Duodenal mucosa (tissue), 2 donors: ENCODE measurements around the gene FAM210B.
"Not testable (repeated sequence)": the region's sequence is repeated elsewhere in the genome, so short reads cannot be mapped to it uniquely, and the experiment has no call there.

Experiments used
- H3K27ac ChIP-seq: one replicate; pipeline ENCODE4 v1.7.0; 2013; ENCODE audit warnings: low read depth, low read length
- H3K27me3 ChIP-seq, 2 donors: one replicate each; pipeline ENCODE4 v1.7.0; 2013; ENCODE audit warnings: low read length in 2 of 2, control low read depth in 1 of 2; ENCODE audit not compliant: insufficient read depth in 2 of 2, control insufficient read depth in 1 of 2
- H3K36me3 ChIP-seq, 2 donors: one replicate each; pipeline ENCODE4 v1.7.0; 2013; ENCODE audit warnings: low read length in 2 of 2, control low read depth in 1 of 2; ENCODE audit not compliant: insufficient read depth in 2 of 2, control insufficient read depth in 1 of 2
- H3K4me1 ChIP-seq, 2 donors: one replicate each; pipeline ENCODE4 v1.7.0; 2013; ENCODE audit warnings: low read length in 2 of 2, control low read depth in 1 of 2; ENCODE audit not compliant: insufficient read depth in 2 of 2, control insufficient read depth in 1 of 2
- H3K4me3 ChIP-seq, 2 donors: one replicate each; pipeline ENCODE4 v1.7.0; 2013; ENCODE audit warnings: low read length in 2 of 2, low read depth in 1 of 2
- H3K9ac ChIP-seq, 2 donors: one replicate each; pipeline ENCODE4 v1.7.0; 2013; ENCODE audit warnings: low read length in 2 of 2, low read depth in 1 of 2
- H3K9me3 ChIP-seq, 2 donors: one replicate each; pipeline ENCODE4 v1.7.0; 2013; ENCODE audit warnings: low read length in 2 of 2, control low read depth in 1 of 2; ENCODE audit not compliant: control insufficient read depth in 1 of 2

FAM210B gene

DNA sequence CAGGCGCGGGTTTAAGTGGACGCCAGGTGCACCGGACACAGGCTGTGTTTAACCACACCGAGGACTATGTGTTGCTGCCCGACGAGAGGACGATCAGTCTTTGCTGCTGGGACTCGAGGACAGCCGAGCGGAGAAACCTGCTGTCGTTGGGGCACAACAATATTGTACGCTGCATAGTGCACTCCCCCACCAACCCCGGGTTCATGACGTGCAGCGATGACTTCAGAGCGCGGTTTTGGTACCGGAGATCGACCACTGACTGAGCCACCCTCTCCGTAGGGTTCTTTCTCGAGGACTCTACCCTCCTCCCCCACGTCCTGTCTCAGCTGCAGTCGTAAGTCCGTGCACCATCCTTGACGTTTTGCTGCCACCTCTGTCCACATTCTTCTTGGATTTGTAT, 44.7 kb downstream of the FAM210B start:
- H3K9me3 ChIP-seq, result no peaks in the 10 kb centered on the region

DNA sequence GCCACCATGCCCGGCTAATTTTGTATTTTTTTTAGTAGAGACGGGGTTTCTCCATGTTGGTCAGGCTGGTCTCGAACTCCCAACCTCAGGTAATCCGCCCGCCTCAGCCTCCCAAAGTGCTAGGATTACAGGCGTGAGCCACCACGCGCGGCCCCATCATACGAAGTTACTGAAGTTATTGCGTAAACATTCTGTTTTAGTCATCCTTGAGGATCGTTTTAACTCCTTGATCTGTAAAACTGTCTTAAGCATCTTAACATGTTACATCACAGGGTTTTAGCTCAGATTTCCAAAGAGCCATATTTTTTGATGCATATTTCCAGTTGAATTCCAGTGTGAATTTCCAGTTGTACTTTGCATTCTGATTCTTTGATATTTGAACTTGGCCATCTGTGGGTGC, 46.6 kb downstream of the FAM210B start:
- H3K9ac ChIP-seq, H3K4me3 ChIP-seq: not testable (repeated sequence)

More for the DNA sequence above, 44.7 kb downstream of the FAM210B start:
- Histone ChIP-seq H3K27me3 (no peaks in the 10 kb centered on the region), H3K4me1 (no peaks in the 10 kb centered on the region), H3K9ac (no peak overlapping the region), H3K4me3 (no peak overlapping the region), H3K27ac (no peak overlapping the region), H3K36me3 (peaks cover 36 to 73% of the 10 kb centered on the region in 2 donors)

DNA sequence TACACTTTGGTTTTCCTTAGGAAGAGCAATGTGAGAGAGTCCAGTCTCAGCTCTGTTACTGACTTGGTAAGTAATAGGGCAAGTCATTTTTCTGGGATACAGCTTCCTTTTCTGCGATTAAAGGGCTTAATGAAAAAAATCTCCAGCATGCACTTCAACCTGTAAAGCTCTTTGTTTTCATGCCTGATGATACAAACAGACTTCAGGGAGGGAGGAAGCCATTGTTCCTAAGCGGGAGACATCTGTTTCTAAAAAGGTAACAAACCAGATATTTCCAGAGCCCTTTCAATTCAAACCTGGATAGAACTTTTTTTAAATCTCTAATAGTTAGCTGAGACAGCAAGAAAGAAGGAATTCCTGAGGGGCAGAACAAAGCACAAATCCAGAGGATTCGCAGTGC, 48.1 kb downstream of the FAM210B start:
- Histone ChIP-seq H3K9me3 (no peaks in the 10 kb centered on the region), H3K4me1 (peaks cover 6 to 9% of the 10 kb centered on the region in 2 donors), H3K27ac (no peak overlapping the region)

More for the DNA sequence above, 46.6 kb downstream of the FAM210B start:
- H3K9me3 ChIP-seq, H3K27me3 ChIP-seq, H3K27ac ChIP-seq, H3K4me1 ChIP-seq: not testable (repeated sequence)
- H3K36me3 ChIP-seq, result peaks cover 28 to 64% of the 10 kb centered on the region in 2 donors

DNA sequence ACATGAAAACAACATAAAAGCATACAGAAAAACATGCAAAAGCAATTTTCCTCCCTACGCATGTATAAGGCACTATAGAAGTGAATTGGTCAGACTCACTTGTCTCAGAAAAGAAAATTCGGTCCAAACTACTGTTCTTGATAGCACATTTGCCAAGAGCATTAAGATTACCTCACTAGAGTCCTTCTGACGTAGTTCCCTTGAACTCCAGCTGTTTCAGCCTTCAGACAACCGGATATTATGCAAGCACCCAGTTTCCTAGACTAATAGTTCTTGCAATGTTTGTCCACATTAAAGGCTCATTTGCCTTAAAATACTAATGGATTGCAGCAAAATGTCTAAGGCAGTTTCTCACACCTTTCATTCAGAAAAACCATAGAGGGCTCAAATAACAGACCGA, 50.7 kb downstream of the FAM210B start:
- no peak overlapping the region for H3K4me3 ChIP-seq
- H3K36me3 ChIP-seq, result peaks cover 9 to 38% of the 10 kb centered on the region in 2 donors
- no peaks in the 10 kb centered on the region for H3K9me3 ChIP-seq
- H3K27me3 ChIP-seq, result no peaks in the 10 kb centered on the region
- H3K9ac ChIP-seq, result no peak overlapping the region
- peaks cover 10% of the 10 kb centered on the region in 2 donors for H3K4me1 ChIP-seq
- H3K27ac ChIP-seq, result no peak overlapping the region

More for the DNA sequence above, 48.1 kb downstream of the FAM210B start:
- no peak overlapping the region for H3K4me3 ChIP-seq
- peaks cover 22 to 55% of the 10 kb centered on the region in 2 donors for H3K36me3 ChIP-seq
- no peaks in the 10 kb centered on the region for H3K27me3 ChIP-seq
- no peak overlapping the region for H3K9ac ChIP-seq

DNA sequence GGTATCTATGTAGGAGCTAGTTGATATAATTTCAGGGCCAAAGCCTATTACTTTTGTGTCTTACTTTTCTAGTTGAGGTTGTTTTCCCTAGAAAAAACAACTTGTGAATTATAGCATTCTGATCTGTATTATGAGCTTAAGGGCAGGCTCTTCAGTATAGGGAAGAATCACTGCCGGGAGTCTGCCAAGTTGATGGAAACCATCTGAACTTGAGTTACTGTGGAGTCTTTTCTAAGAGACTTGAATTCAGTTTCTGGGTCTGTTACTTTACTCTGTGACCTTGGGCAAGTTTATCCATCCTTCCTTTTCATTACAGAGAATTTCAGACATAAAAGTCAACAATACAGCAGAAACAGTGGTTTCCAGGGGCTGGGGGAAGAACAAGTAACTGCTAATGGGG, 51.2 kb downstream of the FAM210B start:
- peaks cover 10% of the 10 kb centered on the region in 2 donors for H3K4me1 ChIP-seq
- H3K36me3 ChIP-seq, result peaks cover 9 to 35% of the 10 kb centered on the region in 2 donors
- no peak overlapping the region for H3K27ac ChIP-seq
- no peaks in the 10 kb centered on the region for H3K27me3 ChIP-seq
- H3K9me3 ChIP-seq, result no peaks in the 10 kb centered on the region
- H3K4me3 ChIP-seq, result no peak overlapping the region
- H3K9ac ChIP-seq, result no peak overlapping the region

DNA sequence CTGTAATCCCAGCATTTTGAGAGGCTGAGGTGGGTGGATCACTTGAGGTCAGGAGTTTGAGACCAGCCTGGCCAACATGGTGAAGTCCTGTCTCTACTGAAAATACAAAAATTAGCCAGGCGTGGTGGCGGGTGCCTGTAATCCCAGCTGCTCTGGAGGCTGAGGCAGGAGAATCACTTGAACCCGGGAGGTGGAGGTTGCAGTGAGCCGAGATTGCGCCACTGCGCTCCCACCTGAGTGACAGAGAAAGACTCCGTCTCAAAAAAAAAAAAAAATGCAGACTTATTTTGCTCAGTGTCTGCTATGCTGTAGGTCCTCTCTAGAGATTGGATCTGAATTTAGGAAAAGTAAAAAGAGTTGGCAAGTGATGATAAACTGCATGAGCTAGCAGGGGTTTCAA, 52.5 kb downstream of the FAM210B start:
- peak overlapping the region in 1 of 2 donors; percentile 64 for H3K9ac ChIP-seq
- not testable (repeated sequence) for H3K9me3 ChIP-seq, H3K27me3 ChIP-seq, H3K27ac ChIP-seq
- H3K4me3 ChIP-seq, result peak overlapping the region in 1 of 2 donors; percentile 41
- peaks cover 9 to 21% of the 10 kb centered on the region in 2 donors for H3K36me3 ChIP-seq
- H3K4me1 ChIP-seq, result peaks cover 10% of the 10 kb centered on the region in 2 donors

DNA sequence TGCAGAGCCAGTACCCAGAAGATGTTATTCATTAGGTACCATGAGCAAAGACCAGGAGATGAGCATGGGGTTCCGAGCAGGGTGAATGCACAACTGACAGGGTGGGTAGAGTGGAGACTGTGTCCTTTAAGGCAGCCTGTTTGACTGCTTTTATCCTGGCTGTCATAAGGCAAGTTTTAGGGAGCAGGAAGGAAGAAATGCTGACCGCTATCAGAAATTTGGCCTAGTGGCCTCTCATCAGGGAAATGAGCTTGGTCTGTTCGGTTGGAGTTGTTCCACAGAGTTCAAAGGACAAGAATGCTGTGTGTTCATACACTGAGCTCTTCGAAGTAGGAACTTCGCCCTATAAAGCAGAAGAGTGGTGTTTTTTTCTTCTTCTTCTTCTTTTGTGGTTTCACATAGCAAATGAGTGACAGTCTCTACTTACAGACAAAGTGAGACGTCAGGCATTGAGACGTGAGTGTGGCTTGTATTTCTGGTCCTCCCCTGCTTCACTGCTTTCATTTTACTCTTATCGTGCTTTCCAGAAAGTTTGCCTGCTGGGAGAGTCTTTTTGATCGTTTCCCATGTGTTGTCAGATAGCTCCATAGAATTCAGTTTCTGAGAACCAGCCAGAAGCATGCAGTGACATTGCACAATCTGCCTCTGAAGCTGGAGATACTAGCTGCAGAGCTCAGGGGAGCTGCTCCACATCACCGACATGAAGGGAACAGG, 53.1 kb downstream of the FAM210B start, which contains the start of gene CASS4:
Gene CASS4, plus strand, starts transcription at position 502 of the 714 bp plus-strand sequence. Its CDS starts 199 bp downstream, at position 701.
- Histone ChIP-seq H3K4me1 (peaks cover 10% of the 10 kb centered on the region in 2 donors), H3K36me3 (peaks cover 8 to 16% of the 10 kb centered on the region in 2 donors), H3K27ac (peak within 1 kb of the TSS; percentile 2), H3K27me3 (no peaks in the 10 kb centered on the region), H3K9ac (peak within 1 kb of the TSS; percentile 1 to 64), H3K4me3 (peak within 1 kb of the TSS; percentile 41 to 46), H3K9me3 (no peaks in the 10 kb centered on the region)

DNA sequence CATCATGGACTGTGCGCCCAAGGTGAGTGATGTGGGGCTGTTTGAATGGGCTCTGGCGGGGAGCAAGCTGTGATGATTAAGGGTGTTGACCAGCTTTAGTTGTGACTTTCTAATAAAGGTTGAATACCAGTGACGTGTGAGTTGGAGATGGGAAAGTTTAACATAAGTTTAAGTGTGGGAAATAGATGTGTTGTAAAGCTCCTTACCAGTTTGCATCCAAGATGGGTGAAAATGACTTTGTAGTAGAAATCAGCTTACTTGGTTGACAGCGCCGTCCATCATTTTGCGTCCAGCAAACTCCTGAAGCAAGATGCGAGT, 53.7 kb downstream of the FAM210B start:
- peaks cover 10% of the 10 kb centered on the region in 2 donors for H3K4me1 ChIP-seq
- no peaks in the 10 kb centered on the region for H3K27me3 ChIP-seq
- no peaks in the 10 kb centered on the region for H3K9me3 ChIP-seq
- H3K4me3 ChIP-seq, result peak overlapping the region; percentile 41 to 46
- peak overlapping the region; percentile 1 to 64 for H3K9ac ChIP-seq
- H3K36me3 ChIP-seq, result peaks cover 3 to 13% of the 10 kb centered on the region in 2 donors
- peak overlapping the region; percentile 2 for H3K27ac ChIP-seq

DNA sequence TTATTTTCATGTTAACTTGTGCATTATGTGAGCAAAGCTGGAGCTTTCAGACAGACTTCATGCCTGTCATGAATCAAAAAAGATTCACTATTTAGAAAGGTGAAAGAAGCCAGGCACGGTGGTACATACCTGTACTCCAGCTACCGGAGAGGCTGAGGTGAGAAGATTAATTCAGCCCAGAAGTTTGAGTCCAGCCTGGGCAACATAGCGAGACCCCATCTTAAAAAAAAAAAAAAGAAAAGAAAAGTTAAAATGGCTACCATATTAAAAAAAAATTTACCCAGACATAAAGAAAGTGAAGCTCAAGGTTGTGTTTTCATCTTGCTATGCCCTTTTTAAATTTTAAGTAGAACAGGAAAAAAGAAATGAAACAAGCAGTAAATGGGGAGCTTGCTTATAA, 54.2 kb downstream of the FAM210B start:
- Histone ChIP-seq H3K9me3 (no peaks in the 10 kb centered on the region), H3K27me3 (no peaks in the 10 kb centered on the region), H3K9ac (peak overlapping the region in 1 of 2 donors; percentile 1), H3K4me1 (peaks cover 10% of the 10 kb centered on the region in 2 donors), H3K27ac (no peak overlapping the region), H3K4me3 (peak overlapping the region; percentile 41 to 46), H3K36me3 (peaks cover 0 to 8% of the 10 kb centered on the region in 2 donors)

DNA sequence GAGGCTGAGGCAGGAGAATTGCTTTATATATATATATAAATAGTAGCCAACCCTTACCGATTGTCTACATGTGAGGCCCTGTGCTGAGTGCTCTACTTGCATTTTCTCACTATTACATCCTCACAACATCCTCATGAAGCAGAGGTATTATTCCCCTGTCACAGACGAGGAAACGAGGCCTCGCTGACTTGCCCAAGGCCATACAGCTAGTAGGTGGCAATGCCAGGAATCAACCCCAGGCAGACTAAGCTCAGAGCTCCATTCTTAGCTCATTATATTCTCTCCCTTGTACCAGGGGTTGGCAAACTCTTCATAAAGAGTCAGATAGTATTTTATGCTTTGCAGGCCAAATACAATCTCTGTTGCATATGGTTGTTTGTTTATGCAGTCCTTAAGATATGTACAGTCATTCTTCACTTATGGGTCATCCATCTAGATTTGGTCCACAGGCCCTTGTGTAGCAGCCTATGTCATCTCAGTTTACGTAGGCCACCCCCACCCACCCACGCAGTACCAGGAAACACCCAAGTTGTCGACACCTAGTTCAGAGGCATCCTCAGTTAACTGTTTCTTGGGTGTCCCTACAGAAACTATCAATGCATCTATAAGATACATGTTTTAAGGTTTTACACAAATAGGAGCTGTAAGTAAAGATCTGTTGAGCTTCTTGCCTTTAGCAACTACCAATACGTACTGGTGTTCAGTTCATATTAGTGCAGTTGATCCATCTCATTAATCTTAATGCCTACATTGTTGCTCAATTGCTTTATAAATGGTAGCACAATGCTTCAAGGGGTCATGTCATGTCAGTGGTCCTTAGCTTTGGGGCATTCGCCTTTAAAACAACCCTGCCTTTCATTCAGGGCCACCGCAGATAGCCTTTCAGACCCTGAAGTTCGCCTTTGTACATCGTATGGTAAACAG, 56.3 kb downstream of the FAM210B start:
- H3K4me3 ChIP-seq, result peak overlapping the region in 1 of 2 donors; percentile 24

More for the DNA sequence above, 56.3 kb downstream of the FAM210B start:
- Histone ChIP-seq H3K36me3 (peaks cover 0 to 3% of the 10 kb centered on the region in 2 donors), H3K9ac (no peak overlapping the region), H3K4me1 (peaks cover 10% of the 10 kb centered on the region in 2 donors), H3K27me3 (no peaks in the 10 kb centered on the region), H3K9me3 (no peaks in the 10 kb centered on the region), H3K27ac (no peak overlapping the region)
